A673 (cell line): Measurements from ENCODE around the gene ADIG. TPM values are rescaled to one million over a fixed set of nuclear protein-coding genes. Genes with fewer than 3 reads are reported as not detected.

Experiments used
- BruUV-seq: library from RNA; stranded (reverse); fragments of 400-500 nt; replicated peaks from 2 replicates; lab custom pipeline; 2021; lab: Mats Ljungman, UMichigan
- CTCF ChIA-PET: fragments of 300-600 bp; sonication (Branson Sonifier 250); formaldehyde crosslinking; loops from one replicate; lab custom pipeline; 2022; ENCODE audit warnings: antibody characterized with exemption; lab: Charles Lee
- POLR2A ChIA-PET: fragments of 300-600 bp; sonication (Branson Sonifier 250); formaldehyde crosslinking; loops from one replicate; lab custom pipeline; 2022; ENCODE audit warnings: antibody characterized with exemption; ENCODE audit not compliant: low non-redundant PET; lab: Charles Lee
- DNase-seq: peaks from one replicate; pipeline ENCODE4 v3.0.0-alpha.2; 2015; ENCODE audit warnings: low spot score
- H3K27ac ChIP-seq: fragments of 200-600 bp; sonication (generic); 2 replicates; pipeline ENCODE4 v1.5.1; 2016; ENCODE audit warnings: mixed run types, low read depth, mild to moderate bottlenecking, mixed read lengths, antibody characterized with exemption, low read length; ENCODE audit not compliant: poor library complexity, severe bottlenecking
- H3K27me3 ChIP-seq: fragments of 200-600 bp; sonication (generic); replicated peaks from 2 replicates; pipeline ENCODE4 v1.6.1; 2017; ENCODE audit warnings: mixed run types, low read depth, mild to moderate bottlenecking, mixed read lengths, antibody characterized with exemption, low read length; ENCODE audit not compliant: insufficient read depth, poor library complexity
- H3K36me3 ChIP-seq: fragments of 200-600 bp; sonication (generic); 2 replicates; pipeline ENCODE4 v1.6.1; 2016; ENCODE audit warnings: mixed run types, mild to moderate bottlenecking, mixed read lengths, antibody characterized with exemption, low read length; ENCODE audit not compliant: insufficient read depth, poor library complexity, severe bottlenecking
- H3K4me1 ChIP-seq: fragments of 200-600 bp; sonication (generic); 2 replicates; pipeline ENCODE4 v1.6.1; 2017; ENCODE audit warnings: mixed run types, mild to moderate bottlenecking, mixed read lengths, antibody characterized with exemption, low read length; ENCODE audit not compliant: insufficient read depth, poor library complexity, severe bottlenecking
- H3K4me3 ChIP-seq: fragments of 200-600 bp; sonication (generic); 2 replicates; pipeline ENCODE4 v1.5.1; 2016; ENCODE audit warnings: low read depth, mixed run types, mild to moderate bottlenecking, mixed read lengths, low read length; ENCODE audit not compliant: poor library complexity, severe bottlenecking
- H3K9me3 ChIP-seq: fragments of 200-600 bp; sonication (generic); 2 replicates; pipeline ENCODE4 v1.6.1; 2016; ENCODE audit warnings: mixed run types, low read depth, mild to moderate bottlenecking, mixed read lengths, antibody characterized with exemption, low read length; ENCODE audit not compliant: poor library complexity, severe bottlenecking
- CTCF ChIP-seq: fragments of 300-800, 200-600 bp; sonication (generic); conservative IDR thresholded peaks from 2 replicates; pipeline ENCODE4 v1.5.1; 2017; ENCODE audit warnings: low read depth, mild to moderate bottlenecking, antibody characterized with exemption, low read length, moderate library complexity, mixed read lengths
- EZH2 ChIP-seq: fragments of 200-600 bp; sonication (generic); IDR thresholded peaks from 2 replicates; pipeline ENCODE4 v1.6.1; 2017; ENCODE audit warnings: borderline replicate concordance, low read depth, mild to moderate bottlenecking, mixed read lengths, antibody characterized with exemption, low read length; ENCODE audit not compliant: poor library complexity, severe bottlenecking
- intact Hi-C: fragments of 100-400 bp; cut with micrococcal nuclease; formaldehyde crosslinking; loops from one replicate; pipeline ENCODE4 v1.10.0; 2022; ENCODE audit not compliant: unreplicated experiment
- total RNA-seq: library from RNA; stranded (reverse); gene quantifications from 2 replicates; pipeline ENCODE4 v1.2.3, GENCODE V29; 2021

Gene ADIG
- total RNA-seq, 1 experiment from 2014 or later, result not detected

GRCh38 chr20:38579219-38579910 lies 1.6 kb upstream of the ADIG start:
- no TSS peak for BruUV-seq
- Histone ChIP-seq H3K27ac (no peak overlapping the region), H3K9me3 (no peaks in the 10 kb centered on the region), H3K27me3 (no peaks in the 10 kb centered on the region), H3K4me3 (no peak overlapping the region), H3K4me1 (no peaks in the 10 kb centered on the region), H3K36me3 (peaks cover 16% of the 10 kb centered on the region)
- TF ChIP-seq CTCF (no peak), EZH2 (no peak)
- intact Hi-C loops, result no loop called here
- ChIA-PET CTCF (no interaction called here), POLR2A (no interaction called here)
- DNase-seq, result no peak

GRCh38 chr20:38579921-38580320 lies 1.1 kb upstream of the ADIG start:
- H3K4me3 ChIP-seq, result no peak overlapping the region
- POLR2A ChIA-PET, result no interaction called here
- no peak for TF ChIP-seq EZH2
- TF ChIP-seq CTCF, result no peak

GRCh38 chr20:38581830-38582358 lies 897 bp downstream of the ADIG start:
- peaks cover 3% of the 10 kb centered on the region for H3K36me3 ChIP-seq
- H3K27ac ChIP-seq, result no peak overlapping the region
- no TSS peak for BruUV-seq
- POLR2A ChIA-PET, result no interaction called here
- CTCF ChIA-PET, result no interaction called here
- intact Hi-C loops, result no loop called here
- TF ChIP-seq EZH2 (no peak), CTCF (no peak)
- H3K4me1 ChIP-seq, result no peaks in the 10 kb centered on the region
- no peaks in the 10 kb centered on the region for H3K27me3 ChIP-seq
- no peak for DNase-seq
- no peak overlapping the region for H3K4me3 ChIP-seq
- H3K9me3 ChIP-seq, result no peaks in the 10 kb centered on the region

More at GRCh38 chr20:38579921-38580320, 1.1 kb upstream of the ADIG start:
- Histone ChIP-seq H3K27ac (no peak overlapping the region), H3K9me3 (no peaks in the 10 kb centered on the region), H3K27me3 (no peaks in the 10 kb centered on the region), H3K4me1 (no peaks in the 10 kb centered on the region), H3K36me3 (peaks cover 11% of the 10 kb centered on the region)
- CTCF ChIA-PET, result no interaction called here
- BruUV-seq, result no TSS peak
- no peak for DNase-seq
- intact Hi-C loops, result no loop called here
